IPS-20b (cell line): ENCODE measurements around the gene ROR2.

Experiments
- H3K27ac ChIP-seq: one replicate; pipeline ENCODE4 v1.5.1; 2013; ENCODE audit warnings: low read length
- H3K27me3 ChIP-seq: 2 replicates; pipeline ENCODE4 v1.6.1; 2013; ENCODE audit warnings: mild to moderate bottlenecking, low read length, inconsistent platforms; ENCODE audit not compliant: insufficient read depth
- H3K36me3 ChIP-seq: 2 replicates; pipeline ENCODE4 v1.6.1; 2013; ENCODE audit warnings: low read depth, mild to moderate bottlenecking, inconsistent platforms, low read length, moderate library complexity; ENCODE audit not compliant: insufficient read depth
- H3K4me1 ChIP-seq: 2 replicates; pipeline ENCODE4 v1.6.1; 2013; ENCODE audit warnings: mild to moderate bottlenecking, control low read depth, inconsistent platforms, low read length, moderate library complexity; ENCODE audit not compliant: insufficient read depth
- H3K4me3 ChIP-seq: 2 replicates; pipeline ENCODE4 v1.5.1; 2013; ENCODE audit warnings: mild to moderate bottlenecking, low read length, inconsistent platforms
- H3K9ac ChIP-seq: 2 replicates; pipeline ENCODE4 v1.6.1; 2013; ENCODE audit warnings: low read depth, mild to moderate bottlenecking, inconsistent platforms, low read length, moderate library complexity
- H3K9me3 ChIP-seq: 2 replicates; pipeline ENCODE4 v1.6.1; 2013; ENCODE audit warnings: mild to moderate bottlenecking, low read depth, low read length, inconsistent platforms; ENCODE audit not compliant: insufficient read depth

Gene ROR2

GRCh38 chr9:91571036-91571435 is 379.0 kb downstream of the ROR2 start:
- no peaks in the 10 kb centered on the region for H3K27me3 ChIP-seq
- H3K9me3 ChIP-seq = no peaks in the 10 kb centered on the region; the same call in 1 of the 2 replicates
- no peak overlapping the region for H3K4me3 ChIP-seq
- H3K27ac ChIP-seq = no peak overlapping the region
- no peak overlapping the region for H3K9ac ChIP-seq
- peaks cover 2% of the 10 kb centered on the region; the same call in 1 of the 2 replicates for H3K4me1 ChIP-seq
- H3K36me3 ChIP-seq = no peaks in the 10 kb centered on the region

GRCh38 chr9:91567642-91568274 is 382.3 kb downstream of the ROR2 start:
- Histone ChIP-seq H3K27ac (no peak overlapping the region), H3K36me3 (no peaks in the 10 kb centered on the region), H3K4me3 (no peak overlapping the region), H3K27me3 (no peaks in the 10 kb centered on the region), H3K9ac (no peak overlapping the region), H3K4me1 (peaks cover 20% of the 10 kb centered on the region; the same call in 1 of the 2 replicates), H3K9me3 (no peaks in the 10 kb centered on the region; the same call in 1 of the 2 replicates)

GRCh38 chr9:91564081-91564670 is 385.9 kb downstream of the ROR2 start:
- H3K27ac ChIP-seq = no peak overlapping the region
- H3K9ac ChIP-seq = no peak overlapping the region
- H3K4me3 ChIP-seq = no peak overlapping the region
- no peaks in the 10 kb centered on the region for H3K36me3 ChIP-seq
- peaks cover 21% of the 10 kb centered on the region; the same call in 1 of the 2 replicates for H3K4me1 ChIP-seq
- no peaks in the 10 kb centered on the region for H3K27me3 ChIP-seq
- no peaks in the 10 kb centered on the region for H3K9me3 ChIP-seq

GRCh38 chr9:91562416-91562815 is 387.6 kb downstream of the ROR2 start:
- H3K27me3 ChIP-seq = no peaks in the 10 kb centered on the region
- H3K9me3 ChIP-seq = no peaks in the 10 kb centered on the region
- no peak overlapping the region for H3K9ac ChIP-seq
- no peaks in the 10 kb centered on the region for H3K36me3 ChIP-seq
- peaks cover 29% of the 10 kb centered on the region; the same call in 1 of the 2 replicates for H3K4me1 ChIP-seq
- no peak overlapping the region for H3K4me3 ChIP-seq
- no peak overlapping the region for H3K27ac ChIP-seq

GRCh38 chr9:91560301-91560700 is 389.7 kb downstream of the ROR2 start:
- no peak overlapping the region for H3K9ac ChIP-seq
- H3K4me1 ChIP-seq = peaks cover 29% of the 10 kb centered on the region; the same call in 1 of the 2 replicates
- no peak overlapping the region for H3K27ac ChIP-seq
- H3K36me3 ChIP-seq = no peaks in the 10 kb centered on the region
- H3K4me3 ChIP-seq = no peak overlapping the region
- H3K9me3 ChIP-seq = no peaks in the 10 kb centered on the region
- H3K27me3 ChIP-seq = no peaks in the 10 kb centered on the region

GRCh38 chr9:91558879-91559278 is 391.1 kb downstream of the ROR2 start:
- H3K4me1 ChIP-seq = peaks cover 19% of the 10 kb centered on the region; the same call in 1 of the 2 replicates
- no peaks in the 10 kb centered on the region for H3K9me3 ChIP-seq
- H3K27me3 ChIP-seq = no peaks in the 10 kb centered on the region
- no peaks in the 10 kb centered on the region for H3K36me3 ChIP-seq
- no peak overlapping the region for H3K4me3 ChIP-seq
- H3K27ac ChIP-seq = no peak overlapping the region
- H3K9ac ChIP-seq = no peak overlapping the region

- H3K4me3 ChIP-seq = no peak overlapping the region
- H3K27me3 ChIP-seq = no peaks in the 10 kb centered on the region
- no peak overlapping the region for H3K27ac ChIP-seq
- H3K9me3 ChIP-seq = no peaks in the 10 kb centered on the region
- no peaks in the 10 kb centered on the region for H3K36me3 ChIP-seq
- peaks cover 14% of the 10 kb centered on the region; the same call in 1 of the 2 replicates for H3K4me1 ChIP-seq
- H3K9ac ChIP-seq = no peak overlapping the region
Measured at GRCh38 chr9:91558395-91558794, 391.6 kb downstream of the ROR2 start.

- Histone ChIP-seq H3K4me1 (peaks cover 9% of the 10 kb centered on the region; the same call in 1 of the 2 replicates), H3K9ac (no peak overlapping the region), H3K36me3 (no peaks in the 10 kb centered on the region), H3K27me3 (no peaks in the 10 kb centered on the region), H3K4me3 (no peak overlapping the region), H3K9me3 (no peaks in the 10 kb centered on the region), H3K27ac (no peak overlapping the region)
Measured at GRCh38 chr9:91557327-91557726, 392.7 kb downstream of the ROR2 start.

- Histone ChIP-seq H3K4me1 (peaks cover 8% of the 10 kb centered on the region; the same call in 1 of the 2 replicates), H3K4me3 (no peak overlapping the region), H3K9me3 (no peaks in the 10 kb centered on the region; the same call in 1 of the 2 replicates), H3K27me3 (no peaks in the 10 kb centered on the region), H3K9ac (no peak overlapping the region), H3K36me3 (no peaks in the 10 kb centered on the region), H3K27ac (no peak overlapping the region)
Measured at GRCh38 chr9:91555132-91555531, 394.9 kb downstream of the ROR2 start.

GRCh38 chr9:91549177-91549576 is 400.9 kb downstream of the ROR2 start:
- Histone ChIP-seq H3K36me3 (no peaks in the 10 kb centered on the region), H3K27ac (no peak overlapping the region), H3K4me1 (no peaks in the 10 kb centered on the region), H3K4me3 (no peak overlapping the region), H3K9ac (no peak overlapping the region), H3K9me3 (no peaks in the 10 kb centered on the region; the same call in 1 of the 2 replicates), H3K27me3 (no peaks in the 10 kb centered on the region)

- Histone ChIP-seq H3K27ac (no peak overlapping the region), H3K4me1 (no peaks in the 10 kb centered on the region), H3K9me3 (no peaks in the 10 kb centered on the region; the same call in 1 of the 2 replicates), H3K4me3 (no peak overlapping the region), H3K27me3 (no peaks in the 10 kb centered on the region), H3K36me3 (no peaks in the 10 kb centered on the region), H3K9ac (no peak overlapping the region)
Measured at GRCh38 chr9:91547081-91547480, 402.9 kb downstream of the ROR2 start.

- Histone ChIP-seq H3K9ac (no peak overlapping the region), H3K4me3 (no peak overlapping the region), H3K36me3 (no peaks in the 10 kb centered on the region), H3K27ac (no peak overlapping the region), H3K27me3 (no peaks in the 10 kb centered on the region), H3K9me3 (no peaks in the 10 kb centered on the region; the same call in 1 of the 2 replicates), H3K4me1 (no peaks in the 10 kb centered on the region)
Measured at GRCh38 chr9:91546574-91546973, 403.5 kb downstream of the ROR2 start.
